T-cell (primary cell): ENCODE results near the gene TMEM44. TPM values are rescaled to one million over a fixed set of nuclear protein-coding genes. Genes with fewer than 3 reads are reported as not detected.

Source experiments
- ATAC-seq, 4 experiments: fragments of 200-7000 bp in 3 of 4; fragments of 150-1000 bp in 1 of 4; cut with Tn5 transposase; replicated peaks in 1 of 4; 1 replicate in 3 of 4; 2 replicates in 1 of 4; pipeline ENCODE4 v1.10.0; 2021; ENCODE audit warnings: moderate library complexity in 3 of 4, mild to moderate bottlenecking in 2 of 4, moderate number of reproducible peaks in 1 of 4
- CTCF ChIA-PET, 2 donors: fragments of 300-600 bp; sonication (Branson Sonifier 250); formaldehyde crosslinking; loops; one replicate each; lab custom pipeline; 2022; ENCODE audit warnings: antibody characterized with exemption in 2 of 2; lab: Charles Lee
- POLR2A ChIA-PET, 2 donors: fragments of 300-600 bp; sonication (Branson Sonifier 250); formaldehyde crosslinking; loops; one replicate each; lab custom pipeline; 2022; ENCODE audit warnings: antibody characterized with exemption in 2 of 2; lab: Charles Lee
- DNase-seq, 35 experiments: peaks; one replicate each; pipeline versions ENCODE4 v3.0.0 to v3.0.0-alpha.2; 2013 to 2023
- H3K27ac ChIP-seq: one replicate; pipeline ENCODE4 v1.5.1; 2013; ENCODE audit warnings: low read length
- H3K27me3 ChIP-seq, 2 experiments: replicated peaks in 1 of 2; 1 replicate in 1 of 2; 2 replicates in 1 of 2; pipeline versions ENCODE4 v1.6.1 to v1.7.0; 2013; ENCODE audit warnings: low read length in 1 of 2, mixed read lengths in 1 of 2; ENCODE audit not compliant: control insufficient read depth in 2 of 2, insufficient read depth in 2 of 2; ENCODE audit errors: extremely low read depth in 1 of 2
- H3K36me3 ChIP-seq, 2 donors: 1 replicate in 1 of 2; 2 replicates in 1 of 2; pipeline versions ENCODE4 v1.6.1 to v1.7.0; 2013; ENCODE audit warnings: low read length in 1 of 2; ENCODE audit not compliant: control insufficient read depth in 2 of 2, insufficient read depth in 1 of 2; ENCODE audit errors: extremely low read depth in 1 of 2
- H3K4me1 ChIP-seq, 2 experiments: 1 replicate in 1 of 2; 2 replicates in 1 of 2; pipeline versions ENCODE4 v1.6.1 to v1.7.0; 2013; ENCODE audit warnings: low read length in 2 of 2, mixed read lengths in 1 of 2; ENCODE audit not compliant: insufficient read depth in 2 of 2, control insufficient read depth in 1 of 2; ENCODE audit errors: extremely low read depth in 1 of 2
- H3K4me3 ChIP-seq, 2 donors: 1 replicate in 1 of 2; 2 replicates in 1 of 2; pipeline versions ENCODE4 v1.5.1 to v1.7.0; 2013; ENCODE audit warnings: mild to moderate bottlenecking in 2 of 2, low read length in 1 of 2, moderate library complexity in 1 of 2; ENCODE audit not compliant: control insufficient read depth in 1 of 2; ENCODE audit errors: extremely low read depth in 1 of 2
- H3K9me3 ChIP-seq: 2 replicates; pipeline ENCODE4 v1.7.0; 2013
- H3K27ac Mint-ChIP-seq, 2 donors: one replicate each; pipeline ENCODE4 v1.8.0; 2020 to 2021; ENCODE audit warnings: mild to moderate bottlenecking in 2 of 2, mixed read lengths in 2 of 2
- H3K27me3 Mint-ChIP-seq, 2 donors: one replicate each; pipeline ENCODE4 v1.8.0; 2021 to 2022; ENCODE audit warnings: mixed read lengths in 2 of 2
- H3K36me3 Mint-ChIP-seq: one replicate; pipeline ENCODE4 v1.8.0; 2021; ENCODE audit warnings: mixed read lengths
- H3K4me1 Mint-ChIP-seq, 3 donors: one replicate each; pipeline ENCODE4 v1.8.0; 2020 to 2022; ENCODE audit warnings: mixed read lengths in 3 of 3, mild to moderate bottlenecking in 1 of 3
- H3K4me3 Mint-ChIP-seq, 3 donors: one replicate each; pipeline ENCODE4 v1.8.0; 2020 to 2022; ENCODE audit warnings: mild to moderate bottlenecking in 3 of 3, mixed read lengths in 3 of 3, moderate library complexity in 3 of 3
- H3K9me3 Mint-ChIP-seq, 3 donors: one replicate each; pipeline ENCODE4 v1.8.0; 2020 to 2022; ENCODE audit warnings: mixed read lengths in 3 of 3
- WGBS: methylation state at CpG from one replicate; pipeline ENCODE4 v1.1.5; 2013; ENCODE audit warnings: missing lambda C conversion rate; ENCODE audit not compliant: insufficient coverage; 5-methylcytosine and 5-hydroxymethylcytosine counted together
- total RNA-seq, 35 experiments: library from RNA in 6 of 35; stranded (reverse) in 6 of 35; fragments of 120-200 nt in 1 of 35; gene quantifications; one replicate each; pipeline versions ENCODE4 v1.2.1 to v1.2.4 and lab custom pipeline; 2013 to 2026

The TMEM44 gene
- total RNA-seq, 5 donors from 2014 or later (not counting 1 experiment from before 2014, with no cell fraction given) = 1.6 to 3.3 (median 2.3) TPM

DNA sequence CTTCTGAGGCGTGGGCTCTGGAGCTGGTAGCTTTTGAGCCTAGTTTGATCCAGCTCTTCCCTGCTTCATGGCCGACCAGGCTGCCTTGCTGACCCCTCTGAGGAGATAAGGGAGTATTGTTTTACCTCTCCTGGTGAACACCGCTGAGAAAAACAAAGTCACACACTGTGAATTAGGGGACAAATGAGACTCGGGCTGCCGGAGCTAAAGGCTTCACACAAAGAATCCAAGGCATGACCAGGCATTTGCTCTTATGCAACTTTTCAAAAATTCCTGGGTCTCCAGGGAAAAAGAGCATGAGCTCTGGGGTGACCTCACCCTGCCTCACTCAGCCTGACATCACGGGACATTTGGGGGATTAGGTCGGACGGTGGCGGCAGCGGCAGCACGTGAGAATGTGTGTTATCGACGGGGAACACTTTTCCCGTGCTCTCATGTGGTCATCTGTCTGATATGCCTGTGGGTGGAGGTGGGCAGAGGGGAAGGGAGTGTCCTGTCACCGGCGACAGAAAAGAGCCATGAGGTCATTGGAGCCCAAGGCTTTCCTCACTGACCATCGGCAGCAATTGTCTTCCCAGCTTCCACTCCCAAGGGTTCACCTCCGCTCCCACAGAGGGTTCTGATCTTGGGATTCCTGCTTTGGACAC lies 61.0 kb downstream of the TMEM44 start:
- Histone ChIP-seq H3K27me3 (peaks cover 2 to 30% of the 10 kb centered on the region in 2 experiments), H3K36me3 (no peaks in the 10 kb centered on the region), H3K9me3 (no peaks in the 10 kb centered on the region), H3K4me1 (no peaks in the 10 kb centered on the region), H3K27ac (no peak overlapping the region), H3K4me3 (no peak overlapping the region)
- DNase-seq (no peak), ATAC-seq (no peak)
- POLR2A ChIA-PET = no interaction called here
- H3K9me3 Mint-ChIP-seq = no peaks in the 10 kb centered on the region
- CTCF ChIA-PET = interaction anchor here (0.7 to 1.6 kb wide), 2 partner anchors 9 to 100 kb away, joined by 3 to 6 read pairs; no protein-coding TSS in a partner anchor
- no peaks in the 10 kb centered on the region for H3K36me3 Mint-ChIP-seq
- WGBS = 58% methylated on average over 11 of the region's 18 CpGs
- no peak overlapping the region for H3K4me3 Mint-ChIP-seq
- no peaks in the 10 kb centered on the region for H3K4me1 Mint-ChIP-seq
- H3K27me3 Mint-ChIP-seq = peaks cover 22 to 28% of the 10 kb centered on the region in 2 donors
- no peak overlapping the region for H3K27ac Mint-ChIP-seq

DNA sequence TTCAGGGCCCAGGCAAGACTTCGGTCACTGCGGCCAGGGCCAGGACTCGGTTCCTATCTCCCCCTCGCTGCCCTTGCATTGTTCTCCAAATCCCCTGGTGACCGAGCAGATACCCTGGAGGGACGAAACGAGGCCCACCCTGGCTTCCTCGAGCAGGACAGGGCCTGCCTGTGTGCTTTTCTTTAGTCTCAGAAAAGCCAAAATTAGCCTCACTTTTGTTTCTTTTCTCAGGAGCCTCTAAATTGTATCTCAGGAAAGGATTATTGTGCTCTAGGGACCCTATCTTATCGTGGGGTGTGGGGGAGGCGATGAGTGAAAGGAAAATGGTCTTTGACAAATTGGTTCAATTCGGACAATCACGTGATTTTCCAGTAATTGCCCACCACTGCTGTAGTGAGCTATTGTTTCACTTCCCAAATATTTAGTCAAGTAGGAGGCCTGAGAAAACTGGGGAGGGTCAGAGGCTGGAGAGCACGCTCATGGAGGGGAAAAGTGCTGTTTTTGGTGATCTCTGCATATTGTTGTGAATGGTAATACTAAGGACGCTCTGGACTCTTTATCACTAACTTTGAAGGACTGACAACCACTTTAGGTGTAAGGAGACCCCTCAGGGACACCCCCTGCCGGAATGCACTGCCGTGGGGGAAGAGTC lies 61.6 kb downstream of the TMEM44 start:
- DNase-seq (no peak), ATAC-seq (no peak)
- Mint-ChIP-seq H3K27ac (no peak overlapping the region), H3K27me3 (peaks cover 28% of the 10 kb centered on the region in 2 donors), H3K9me3 (no peaks in the 10 kb centered on the region), H3K4me3 (no peak overlapping the region), H3K4me1 (no peaks in the 10 kb centered on the region), H3K36me3 (no peaks in the 10 kb centered on the region)
- CTCF ChIA-PET = interaction anchor here (0.7 to 1.6 kb wide), 2 partner anchors 10 to 99 kb away, joined by 3 to 6 read pairs; no protein-coding TSS in a partner anchor
- H3K4me3 ChIP-seq = no peak overlapping the region
- H3K36me3 ChIP-seq = no peaks in the 10 kb centered on the region
- 88% methylated on average over 9 of the region's 16 CpGs for WGBS
- H3K27ac ChIP-seq = no peak overlapping the region
- peaks cover 2 to 31% of the 10 kb centered on the region in 2 experiments for H3K27me3 ChIP-seq
- no peaks in the 10 kb centered on the region for H3K9me3 ChIP-seq
- H3K4me1 ChIP-seq = no peaks in the 10 kb centered on the region
- POLR2A ChIA-PET = no interaction called here

GRCh38 chr3:194570898-194571297 lies 62.3 kb downstream of the TMEM44 start:
- DNase-seq (no peak), ATAC-seq (no peak)
- no peaks in the 10 kb centered on the region for H3K4me1 ChIP-seq
- no peaks in the 10 kb centered on the region for H3K36me3 ChIP-seq
- Mint-ChIP-seq H3K27ac (no peak overlapping the region), H3K36me3 (no peaks in the 10 kb centered on the region), H3K4me3 (no peak overlapping the region), H3K9me3 (no peaks in the 10 kb centered on the region), H3K27me3 (peaks cover 26 to 28% of the 10 kb centered on the region in 2 donors), H3K4me1 (no peaks in the 10 kb centered on the region)
- H3K9me3 ChIP-seq = no peaks in the 10 kb centered on the region
- no CpG with 5 or more reads among the region's 8 CpGs for WGBS
- ChIA-PET POLR2A (no interaction called here), CTCF (no interaction called here)
- no peak overlapping the region for H3K4me3 ChIP-seq
- H3K27ac ChIP-seq = no peak overlapping the region
- peaks cover 2 to 36% of the 10 kb centered on the region in 2 experiments for H3K27me3 ChIP-seq

DNA sequence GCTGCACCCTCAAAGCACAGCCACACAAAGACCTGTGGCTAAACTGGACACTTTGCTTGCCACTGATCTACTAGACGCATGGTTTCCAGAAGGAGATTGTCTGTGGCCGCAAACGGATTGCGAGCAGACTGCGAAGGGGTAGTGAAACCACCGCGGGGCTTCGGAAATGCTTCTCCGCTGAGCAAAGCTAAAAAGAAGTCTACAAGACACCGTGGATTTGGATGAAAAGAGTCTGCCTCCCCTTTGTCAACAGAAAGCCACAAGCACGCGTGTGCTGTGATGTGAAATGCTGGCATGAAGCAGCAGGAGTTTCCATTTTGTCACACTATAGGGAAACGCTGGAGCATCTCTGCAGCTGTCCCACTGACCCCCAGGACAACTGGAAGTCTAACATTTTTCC lies 63.0 kb downstream of the TMEM44 start:
- H3K27ac Mint-ChIP-seq = no peak overlapping the region
- H3K9me3 Mint-ChIP-seq = no peaks in the 10 kb centered on the region
- H3K4me3 ChIP-seq = no peak overlapping the region
- no peak for DNase-seq
- H3K36me3 ChIP-seq = no peaks in the 10 kb centered on the region
- peaks cover 2 to 36% of the 10 kb centered on the region in 2 experiments for H3K27me3 ChIP-seq
- no peaks in the 10 kb centered on the region for H3K36me3 Mint-ChIP-seq
- ChIA-PET CTCF (interaction anchor here in 1 of 2 donors (0.6 kb wide), 1 partner anchor 12 kb away, joined by 3 read pairs; no protein-coding TSS in a partner anchor), POLR2A (interaction anchor here in 1 of 2 donors (0.6 kb wide), 1 partner anchor 81 kb away, joined by 3 read pairs; no protein-coding TSS in a partner anchor)
- no peak overlapping the region for H3K4me3 Mint-ChIP-seq
- peaks cover 26 to 28% of the 10 kb centered on the region in 2 donors for H3K27me3 Mint-ChIP-seq
- WGBS = 95% methylated on average over 7 of the region's 13 CpGs
- no peaks in the 10 kb centered on the region for H3K9me3 ChIP-seq
- H3K27ac ChIP-seq = no peak overlapping the region
- ATAC-seq = no peak
- no peaks in the 10 kb centered on the region for H3K4me1 Mint-ChIP-seq
- no peaks in the 10 kb centered on the region for H3K4me1 ChIP-seq

- Mint-ChIP-seq H3K36me3 (no peaks in the 10 kb centered on the region), H3K4me1 (no peaks in the 10 kb centered on the region), H3K9me3 (no peaks in the 10 kb centered on the region), H3K27ac (no peak overlapping the region), H3K4me3 (no peak overlapping the region), H3K27me3 (peaks cover 28 to 33% of the 10 kb centered on the region in 2 donors)
- no peaks in the 10 kb centered on the region for H3K36me3 ChIP-seq
- WGBS = 81% methylated on average over 7 of the region's 12 CpGs
- POLR2A ChIA-PET = no interaction called here
- H3K27ac ChIP-seq = no peak overlapping the region
- DNase-seq = no peak
- no peaks in the 10 kb centered on the region for H3K4me1 ChIP-seq
- no peak for ATAC-seq
- CTCF ChIA-PET = no interaction called here
- peaks cover 2 to 39% of the 10 kb centered on the region in 2 experiments for H3K27me3 ChIP-seq
- H3K9me3 ChIP-seq = no peaks in the 10 kb centered on the region
- H3K4me3 ChIP-seq = no peak overlapping the region
Measured at GRCh38 chr3:194569252-194569651, 64.0 kb downstream of the TMEM44 start.

- no peak for ATAC-seq
- POLR2A ChIA-PET = interaction anchor here in 1 of 2 donors (0.7 kb wide), 1 partner anchor 15 kb away, joined by 4 read pairs; no protein-coding TSS in a partner anchor
Measured at GRCh38 chr3:194565597-194566190, 67.5 kb downstream of the TMEM44 start.

More at GRCh38 chr3:194565597-194566190, 67.5 kb downstream of the TMEM44 start:
- Mint-ChIP-seq H3K4me1 (no peaks in the 10 kb centered on the region), H3K27me3 (peaks cover 8 to 11% of the 10 kb centered on the region in 2 donors), H3K9me3 (no peaks in the 10 kb centered on the region), H3K27ac (no peak overlapping the region), H3K36me3 (no peaks in the 10 kb centered on the region), H3K4me3 (no peak overlapping the region)
- Histone ChIP-seq H3K27ac (no peak overlapping the region), H3K36me3 (no peaks in the 10 kb centered on the region), H3K9me3 (no peaks in the 10 kb centered on the region), H3K27me3 (peaks cover 0 to 24% of the 10 kb centered on the region in 2 experiments), H3K4me1 (no peaks in the 10 kb centered on the region), H3K4me3 (no peak overlapping the region)
- DNase-seq = no peak
- CTCF ChIA-PET = no interaction called here
- WGBS = 75% methylated on average over 3 of the region's 9 CpGs
